H1 (cell line): ENCODE data around the gene PLA2G4E. TPM values are rescaled to one million over a fixed set of nuclear protein-coding genes. Genes with fewer than 3 reads are reported as not detected.

Source experiments
- CTCF ChIA-PET: fragments of 300-600 bp; sonication (Branson Sonifier 250); formaldehyde crosslinking; loops from one replicate; lab custom pipeline; 2021; ENCODE audit not compliant: partially characterized antibody; lab: Charles Lee
- POLR2A ChIA-PET: fragments of 300-600 bp; sonication (Branson Sonifier 250); formaldehyde crosslinking; loops from one replicate; lab custom pipeline; 2021; ENCODE audit warnings: inconsistent platforms; ENCODE audit not compliant: partially characterized antibody; lab: Charles Lee
- DNase-seq, 2 experiments: peaks; one replicate each; pipeline versions ENCODE4 v3.0.0 to v3.0.0-alpha.2; 2010 to 2022; ENCODE audit warnings: low spot score in 2 of 2, low read depth in 1 of 2, mixed read lengths in 1 of 2
- FAIRE-seq: peaks from 2 replicates; lab custom pipeline; 2011; peaks lifted over from hg19 to GRCh38; lab: Jason Lieb, UNC
- H2AFZ ChIP-seq: 2 replicates; pipeline ENCODE4 v1.8.1; 2012; ENCODE audit warnings: low read length, inconsistent platforms
- H2AK5ac ChIP-seq: 2 replicates; pipeline ENCODE4 v1.6.1; 2013; ENCODE audit warnings: low read depth, low read length
- H2BK120ac ChIP-seq: replicated peaks from 2 replicates; pipeline ENCODE3; 2013; ENCODE audit warnings: low read depth, low read length, inconsistent platforms
- H2BK12ac ChIP-seq: 2 replicates; pipeline ENCODE4 v1.6.1; 2013; ENCODE audit warnings: low read depth, low read length
- H2BK15ac ChIP-seq: 2 replicates; pipeline ENCODE4 v1.6.1; 2013; ENCODE audit warnings: low read length
- H2BK20ac ChIP-seq: 2 replicates; pipeline ENCODE4 v1.6.1; 2013; ENCODE audit warnings: low read length
- H2BK5ac ChIP-seq: 2 replicates; pipeline ENCODE4 v1.6.1; 2013; ENCODE audit warnings: low read depth, low read length
- H3K14ac ChIP-seq: 2 replicates; pipeline ENCODE4 v1.6.1; 2013; ENCODE audit warnings: inconsistent platforms; ENCODE audit not compliant: insufficient read length
- H3K18ac ChIP-seq: 2 replicates; pipeline ENCODE4 v1.6.1; 2013; ENCODE audit warnings: low read length; ENCODE audit errors: extremely low read depth
- H3K23ac ChIP-seq: 2 replicates; pipeline ENCODE4 v1.6.1; 2013; ENCODE audit warnings: inconsistent platforms; ENCODE audit not compliant: insufficient read length
- H3K23me2 ChIP-seq: 2 replicates; pipeline ENCODE4 v1.6.1; 2013; ENCODE audit warnings: low read depth, low read length
- H3K27ac ChIP-seq: 2 replicates; pipeline ENCODE4 v1.6.1; 2011; ENCODE audit warnings: low read depth, low read length, inconsistent platforms
- H3K27me3 ChIP-seq, 4 experiments: replicated peaks in 1 of 4; 1 replicate in 1 of 4; 2 replicates in 3 of 4; pipeline versions ENCODE4 v1.6.1 to v1.8.1; 2011 to 2013; ENCODE audit warnings: low read length in 3 of 4, mild to moderate bottlenecking in 3 of 4, inconsistent platforms in 2 of 4, mixed read lengths in 2 of 4, moderate library complexity in 1 of 4; ENCODE audit not compliant: control insufficient read depth in 3 of 4, insufficient read depth in 3 of 4; ENCODE audit errors: extremely low read depth in 1 of 4
- H3K36me3 ChIP-seq, 4 experiments: 2 replicates each; pipeline versions ENCODE4 v1.6.1 to v1.8.1; 2011 to 2013; ENCODE audit warnings: mild to moderate bottlenecking in 4 of 4, low read length in 3 of 4, moderate library complexity in 2 of 4, control low read depth in 1 of 4, inconsistent platforms in 1 of 4; ENCODE audit not compliant: insufficient read depth in 4 of 4, control insufficient read depth in 2 of 4
- H3K4ac ChIP-seq: replicated peaks from 2 replicates; pipeline ENCODE3; 2013; ENCODE audit warnings: low read length, low read depth, mixed read lengths, inconsistent platforms; ENCODE audit not compliant: insufficient read length
- H3K4me1 ChIP-seq, 4 experiments: replicated peaks in 1 of 4; 1 replicate in 1 of 4; 2 replicates in 3 of 4; pipeline versions ENCODE4 v1.6.1 to v1.8.1; 2011 to 2013; ENCODE audit warnings: low read length in 3 of 4, inconsistent platforms in 2 of 4, mixed read lengths in 1 of 4; ENCODE audit not compliant: insufficient read depth in 4 of 4, control insufficient read depth in 3 of 4
- H3K4me2 ChIP-seq, 2 experiments: 2 replicates each; pipeline versions ENCODE4 v1.6.1 to v1.8.1; 2011 to 2013; ENCODE audit warnings: low read depth in 2 of 2, low read length in 2 of 2, control low read depth in 1 of 2, inconsistent platforms in 1 of 2, mild to moderate bottlenecking in 1 of 2; ENCODE audit not compliant: insufficient read depth in 1 of 2
- H3K4me3 ChIP-seq, 4 experiments: fragments of 200-600, 300-600 bp in 1 of 4; sonication (generic), shearing (Covaris generic), sonication (Bioruptor Twin) in 1 of 4; 2 replicates each; pipeline versions ENCODE4 v1.5.1 to v1.8.1; 2011 to 2016; ENCODE audit warnings: low read length in 4 of 4, low read depth in 3 of 4, control low read depth in 2 of 4, inconsistent platforms in 2 of 4, mild to moderate bottlenecking in 2 of 4, mixed read lengths in 1 of 4, moderate library complexity in 1 of 4; ENCODE audit not compliant: insufficient read depth in 2 of 4; ENCODE audit errors: extremely low read depth in 1 of 4
- H3K56ac ChIP-seq: replicated peaks from 2 replicates; pipeline ENCODE3; 2013; ENCODE audit warnings: low read depth, mild to moderate bottlenecking, mixed read lengths, low read length, inconsistent platforms; ENCODE audit not compliant: insufficient read length
- H3K79me1 ChIP-seq: 2 replicates; pipeline ENCODE4 v1.6.1; 2013; ENCODE audit warnings: low read depth, low read length, control low read depth
- H3K79me2 ChIP-seq, 2 experiments: 2 replicates each; pipeline versions ENCODE4 v1.6.1 to v1.8.1; 2012 to 2013; ENCODE audit warnings: low read length in 2 of 2, mild to moderate bottlenecking in 2 of 2, inconsistent platforms in 1 of 2; ENCODE audit not compliant: insufficient read depth in 2 of 2, control insufficient read depth in 1 of 2
- H3K9ac ChIP-seq, 4 experiments: replicated peaks in 1 of 4; 1 replicate in 1 of 4; 2 replicates in 3 of 4; pipeline versions ENCODE4 v1.6.1 to v1.8.1; 2011 to 2013; ENCODE audit warnings: low read depth in 3 of 4, low read length in 3 of 4, control low read depth in 2 of 4, mild to moderate bottlenecking in 2 of 4, moderate library complexity in 2 of 4, inconsistent platforms in 1 of 4; ENCODE audit errors: extremely low read depth in 1 of 4
- H3K9me3 ChIP-seq, 2 experiments: 2 replicates each; pipeline versions ENCODE4 v1.6.1 to v1.8.1; 2012 to 2013; ENCODE audit warnings: mild to moderate bottlenecking in 2 of 2, moderate library complexity in 2 of 2, control low read depth in 1 of 2, inconsistent platforms in 1 of 2, low read depth in 1 of 2, low read length in 1 of 2, mixed read lengths in 1 of 2; ENCODE audit not compliant: insufficient read depth in 2 of 2
- H4K20me1 ChIP-seq, 2 experiments: replicated peaks in 1 of 2; 2 replicates each; pipeline versions ENCODE3 to v1.8.1; 2011 to 2013; ENCODE audit warnings: inconsistent platforms in 2 of 2, low read length in 2 of 2, mild to moderate bottlenecking in 1 of 2; ENCODE audit not compliant: insufficient read depth in 2 of 2, control insufficient read depth in 1 of 2
- H4K5ac ChIP-seq: 2 replicates; pipeline ENCODE4 v1.6.1; 2013; ENCODE audit warnings: low read length, low read depth, mixed read lengths, inconsistent platforms; ENCODE audit not compliant: insufficient read length
- H4K8ac ChIP-seq: 2 replicates; pipeline ENCODE4 v1.8.0; 2013; ENCODE audit warnings: mild to moderate bottlenecking, moderate library complexity, low read length, inconsistent platforms; ENCODE audit not compliant: insufficient read depth; ENCODE audit errors: extremely low read depth
- H4K91ac ChIP-seq: replicated peaks from 2 replicates; pipeline ENCODE3; 2013; ENCODE audit warnings: low read length, mixed read lengths, inconsistent platforms; ENCODE audit not compliant: insufficient read length
- ASH2L ChIP-seq: fragments of 200-600, 300-600 bp; sonication (generic); IDR thresholded peaks from one replicate; pipeline ENCODE4 v1.7.1; 2017; ENCODE audit warnings: low read length
- CHD2 ChIP-seq: IDR thresholded peaks from 2 replicates; pipeline ENCODE4 v1.6.1; 2012; ENCODE audit warnings: low read length, improper control_type of control experiment
- CREB1 ChIP-seq: IDR thresholded peaks from 2 replicates; pipeline ENCODE4 v1.6.1; 2012; ENCODE audit warnings: inconsistent platforms
- EGR1 ChIP-seq: IDR thresholded peaks from 2 replicates; pipeline ENCODE4 v1.6.1; 2011; ENCODE audit warnings: low read depth, low read length, borderline replicate concordance
- JUND ChIP-seq: IDR thresholded peaks from 2 replicates; pipeline ENCODE4 v1.6.1; 2011; ENCODE audit warnings: mild to moderate bottlenecking, improper control_type of control experiment, low read length
- KDM5A ChIP-seq: fragments of 200-600 bp; IDR thresholded peaks from 2 replicates; pipeline ENCODE4 v1.7.1; 2012; ENCODE audit warnings: mild to moderate bottlenecking, low read length, inconsistent platforms, mixed read lengths
- MAFK ChIP-seq: IDR thresholded peaks from 2 replicates; pipeline ENCODE4 v1.6.1; 2012; ENCODE audit warnings: low read depth, mild to moderate bottlenecking, improper control_type of control experiment, low read length
- MAX ChIP-seq: IDR thresholded peaks from 2 replicates; pipeline ENCODE4 v1.6.1; 2012; ENCODE audit warnings: inconsistent platforms
- NRF1 ChIP-seq: IDR thresholded peaks from 2 replicates; pipeline ENCODE4 v1.6.1; 2011; ENCODE audit warnings: mild to moderate bottlenecking, low read depth, low read length, improper control_type of control experiment
- POLR2AphosphoS5 ChIP-seq: IDR thresholded peaks from 2 replicates; pipeline ENCODE4 v1.6.1; 2011; ENCODE audit warnings: low read depth, low read length
- SAP30 ChIP-seq: fragments of 300-600 bp; sonication (generic); IDR thresholded peaks from 2 replicates; pipeline ENCODE4 v1.7.1; 2012; ENCODE audit warnings: low read length, moderate library complexity, mild to moderate bottlenecking, inconsistent platforms; ENCODE audit not compliant: insufficient read depth, insufficient replicate concordance
- SIX5 ChIP-seq: IDR thresholded peaks from 2 replicates; pipeline ENCODE4 v1.6.1; 2011; ENCODE audit warnings: mild to moderate bottlenecking, low read depth, low read length
- TAF1 ChIP-seq: IDR thresholded peaks from 2 replicates; pipeline ENCODE4 v1.6.1; 2011; ENCODE audit warnings: mild to moderate bottlenecking, low read depth, low read length
- TAF7 ChIP-seq: optimal IDR thresholded peaks from 2 replicates; pipeline ENCODE3; 2011; ENCODE audit warnings: low read depth, mild to moderate bottlenecking, inconsistent platforms, low read length, moderate library complexity, borderline replicate concordance
- WGBS, 2 experiments: shearing (Covaris generic) in 1 of 2; methylation state at CpG; one replicate each; pipeline versions ENCODE4 v1.1.6 to v1.1.7; 2013 to 2015; ENCODE audit warnings: low lambda C conversion rate in 2 of 2, mixed read lengths in 2 of 2, inconsistent platforms in 1 of 2, low coverage in 1 of 2, missing lambda C conversion rate in 1 of 2; ENCODE audit not compliant: insufficient replicate concordance in 2 of 2, insufficient coverage in 1 of 2, insufficient read length in 1 of 2; ENCODE audit errors: extremely low coverage in 1 of 2, missing lambda C conversion rate in 1 of 2; 5-methylcytosine and 5-hydroxymethylcytosine counted together
- polyA plus RNA-seq, 7 experiments: library from polyadenylated mRNA; depleted of rRNA in 3 of 7; stranded (reverse) in 5 of 7; unstranded in 2 of 7; fragments of >200 nt in 5 of 7; fragments of 200-250 nt in 2 of 7; gene quantifications; 1 replicate in 5 of 7; 2 replicates in 1 of 7; 4 replicates in 1 of 7; pipeline versions ENCODE4 v1.2.1 to v1.2.3, GENCODE V29; 2011 to 2013; ENCODE audit warnings: missing spikeins in 2 of 7, mixed read lengths in 2 of 7
- total RNA-seq: library from RNA; stranded (reverse); fragmentation: NEBNext Ultra II Directional; extraction: Animal tissue kit (Norgen Biotek cat#: 25700); gene quantifications from 2 replicates; pipeline ENCODE4 v1.2.1, GENCODE V29; 2021

PLA2G4E gene
- total and polyA plus RNA-seq, 2 of the 8 experiments (the other 6 are each of a cell fraction or from before 2014, with no cell fraction given) = 0.03 TPM; not detected in 1

DNA sequence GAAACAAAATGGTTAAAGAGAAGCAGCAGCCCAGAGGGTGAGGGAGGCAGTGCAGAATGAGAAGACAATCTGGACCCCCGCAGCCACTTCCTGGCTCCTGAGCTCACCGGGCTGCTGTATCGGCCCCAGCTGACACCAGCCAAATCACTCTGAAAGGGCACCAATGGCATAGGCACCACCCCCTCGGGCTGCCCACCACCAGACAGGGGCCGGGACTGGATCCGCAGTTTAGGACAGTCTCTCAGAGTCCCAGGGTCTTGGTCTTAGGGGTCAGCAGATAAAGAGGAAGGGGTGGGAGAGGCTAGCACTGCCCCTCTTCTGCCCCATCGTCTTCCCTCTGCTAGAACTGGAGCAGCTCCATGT, 30.6 kb downstream of the PLA2G4E start:
- no peak overlapping the region for H4K8ac ChIP-seq
- no peaks in the 10 kb centered on the region for H3K9me3 ChIP-seq
- H3K56ac ChIP-seq = no peak overlapping the region
- no peak overlapping the region for H3K14ac ChIP-seq
- DNase-seq = no peak
- H3K27ac ChIP-seq = no peak overlapping the region
- ChIA-PET CTCF (interaction anchor here (0.7 to 16.4 kb wide), 28 partner anchors 11 to 159 kb away, joined by 3 to 252 read pairs (median 8); partner anchors contain the start of gene EHD4), POLR2A (interaction anchor here (0.8 to 3.1 kb wide), 4 partner anchors 18 to 71 kb away, joined by 3 to 14 read pairs (median 4); partner anchors contain the start of gene EHD4)
- no peak overlapping the region for H3K4me3 ChIP-seq
- H2BK5ac ChIP-seq = no peak overlapping the region
- no peak overlapping the region for H3K9ac ChIP-seq
- H2BK12ac ChIP-seq = no peak overlapping the region
- no peak overlapping the region for H2AK5ac ChIP-seq
- H2BK120ac ChIP-seq = no peak overlapping the region
- no peaks in the 10 kb centered on the region for H3K36me3 ChIP-seq
- H3K4ac ChIP-seq = no peak overlapping the region
- no peak overlapping the region for H2AFZ ChIP-seq
- WGBS, 2 experiments = 65% methylated on average over 7 of the region's 7 CpGs; no CpG with 5 or more reads in 1 of the 2 experiments
- H3K4me1 ChIP-seq = peaks cover 0 to 5% (median 1%) of the 10 kb centered on the region in 4 experiments; a peak in 4 of 7 replicates
- H4K5ac ChIP-seq = no peak overlapping the region
- no peaks in the 10 kb centered on the region for H3K79me1 ChIP-seq
- H3K79me2 ChIP-seq = no peaks in the 10 kb centered on the region
- no peak overlapping the region for H3K4me2 ChIP-seq
- no peak overlapping the region for H4K91ac ChIP-seq
- H3K18ac ChIP-seq = no peak overlapping the region
- H2BK20ac ChIP-seq = no peak overlapping the region
- no peaks in the 10 kb centered on the region for H3K27me3 ChIP-seq
- H3K23me2 ChIP-seq = no peaks in the 10 kb centered on the region
- H3K23ac ChIP-seq = no peak overlapping the region
- H2BK15ac ChIP-seq = no peak overlapping the region
- H4K20me1 ChIP-seq = no peaks in the 10 kb centered on the region
- FAIRE-seq = no peak
- TF ChIP-seq KDM5A = no peak
- no peak for TF ChIP-seq JUND
- no peak for TF ChIP-seq CHD2
- TF ChIP-seq MAFK = no peak
- no peak for TF ChIP-seq ASH2L
- no peak for TF ChIP-seq TAF7
- TF ChIP-seq TAF1 = no peak
- no peak for TF ChIP-seq MAX
- TF ChIP-seq EGR1 = no peak
- no peak for TF ChIP-seq POLR2AphosphoS5
- no peak for TF ChIP-seq NRF1
- TF ChIP-seq CREB1 = no peak
- TF ChIP-seq SIX5 = no peak
- TF ChIP-seq SAP30 = no peak
